Measurements from ENCODE around the gene TEX14. TPM values are rescaled to one million over a fixed set of nuclear protein-coding genes. Genes with fewer than 3 reads are reported as not detected.
"Not testable (repeated sequence)": the region's sequence is repeated elsewhere in the genome, so short reads cannot be mapped to it uniquely, and the experiment has no call there.

Gene TEX14
- total RNA-seq, 1 donor from 2014 or later: not detected

GRCh38 chr17:58692239-58693055 is 602 bp upstream of the TEX14 start, which contains the start of gene RAD51C:
TSS of gene RAD51C (plus strand) at chr17:58692602. CDS start at chr17:58692644, 42 bp downstream.
- DNase-seq (ENCODE audit: low spot score): peak; percentile 90

- DNase-seq (ENCODE audit: low spot score): not testable (repeated sequence)
Observed at GRCh38 chr17:58690033-58690432, 1.8 kb downstream of the TEX14 start.

- no peak for DNase-seq (ENCODE audit: low spot score)
Observed at GRCh38 chr17:58688521-58688920, 3.3 kb downstream of the TEX14 start.

GRCh38 chr17:58686980-58687379 is 4.9 kb downstream of the TEX14 start:
- DNase-seq (ENCODE audit: low spot score): no peak

- not testable (repeated sequence) for DNase-seq (ENCODE audit: low spot score)
Observed at GRCh38 chr17:58684462-58684861, 7.4 kb downstream of the TEX14 start.

- no peak for DNase-seq (ENCODE audit: low spot score)
Observed at GRCh38 chr17:58684003-58684402, 7.8 kb downstream of the TEX14 start.

GRCh38 chr17:58680038-58680369 is 11.8 kb downstream of the TEX14 start:
- DNase-seq (ENCODE audit: low spot score): no peak

GRCh38 chr17:58679263-58680037 is 12.4 kb downstream of the TEX14 start:
- DNase-seq (ENCODE audit: low spot score): peak; percentile 24

- DNase-seq (ENCODE audit: low spot score): not testable (repeated sequence)
Observed at GRCh38 chr17:58678287-58678686, 13.6 kb downstream of the TEX14 start.

- no peak for DNase-seq (ENCODE audit: low spot score)
Observed at GRCh38 chr17:58677194-58677880, 14.5 kb downstream of the TEX14 start.

- no peak for DNase-seq (ENCODE audit: low spot score)
Observed at GRCh38 chr17:58671969-58672368, 19.9 kb downstream of the TEX14 start.

- DNase-seq (ENCODE audit: low spot score): no peak
Observed at GRCh38 chr17:58669853-58670252, 22.0 kb downstream of the TEX14 start.

- DNase-seq (ENCODE audit: low spot score): no peak
Observed at GRCh38 chr17:58668598-58668935, 23.3 kb downstream of the TEX14 start.

GRCh38 chr17:58667934-58668597 is 23.8 kb downstream of the TEX14 start:
- no peak for DNase-seq (ENCODE audit: low spot score)

- DNase-seq (ENCODE audit: low spot score): peak; percentile 57
Observed at GRCh38 chr17:58666858-58667267, 25.0 kb downstream of the TEX14 start.

- no peak for DNase-seq (ENCODE audit: low spot score)
Observed at GRCh38 chr17:58665946-58666857, 25.6 kb downstream of the TEX14 start.

- no peak for DNase-seq (ENCODE audit: low spot score)
Observed at GRCh38 chr17:58664302-58664701, 27.5 kb downstream of the TEX14 start.

GRCh38 chr17:58661499-58661898 is 30.3 kb downstream of the TEX14 start:
- no peak for DNase-seq (ENCODE audit: low spot score)

GRCh38 chr17:58660621-58661020 is 31.2 kb downstream of the TEX14 start:
- DNase-seq (ENCODE audit: low spot score): no peak

GRCh38 chr17:58659714-58660084 is 32.1 kb downstream of the TEX14 start:
- DNase-seq (ENCODE audit: low spot score): not testable (repeated sequence)
